ENCODE results near the gene HIPK2.
"Not testable (repeated sequence)": the region's sequence is repeated elsewhere in the genome, so short reads cannot be mapped to it uniquely, and the experiment has no call there.

The HIPK2 gene

GRCh38 chr7:139671967-139672366 lies 105.8 kb downstream of the HIPK2 start:
- no peak for DNase-seq (ENCODE audit: low read depth)

DNA sequence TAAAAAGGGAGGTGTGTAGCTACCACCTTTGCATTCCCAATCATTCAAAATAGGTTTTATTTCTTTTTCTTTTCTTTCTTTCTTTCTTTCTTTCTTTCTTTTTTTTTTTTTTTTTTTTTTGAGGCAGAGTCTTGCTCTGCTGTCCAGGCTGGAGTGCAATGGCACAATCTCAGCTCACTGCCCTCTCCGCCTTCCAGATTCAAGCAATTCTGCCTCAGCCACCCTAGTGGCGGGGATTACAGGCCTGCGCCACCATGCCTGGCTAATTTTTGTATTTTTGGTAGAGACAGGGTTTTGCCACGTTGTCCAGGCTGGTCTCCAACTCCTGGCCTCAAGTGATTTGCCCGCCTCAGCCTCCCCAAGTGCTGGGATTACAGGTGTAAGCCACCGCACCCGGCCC lies 107.1 kb downstream of the HIPK2 start:
- not testable (repeated sequence) for DNase-seq (ENCODE audit: low read depth)

DNA sequence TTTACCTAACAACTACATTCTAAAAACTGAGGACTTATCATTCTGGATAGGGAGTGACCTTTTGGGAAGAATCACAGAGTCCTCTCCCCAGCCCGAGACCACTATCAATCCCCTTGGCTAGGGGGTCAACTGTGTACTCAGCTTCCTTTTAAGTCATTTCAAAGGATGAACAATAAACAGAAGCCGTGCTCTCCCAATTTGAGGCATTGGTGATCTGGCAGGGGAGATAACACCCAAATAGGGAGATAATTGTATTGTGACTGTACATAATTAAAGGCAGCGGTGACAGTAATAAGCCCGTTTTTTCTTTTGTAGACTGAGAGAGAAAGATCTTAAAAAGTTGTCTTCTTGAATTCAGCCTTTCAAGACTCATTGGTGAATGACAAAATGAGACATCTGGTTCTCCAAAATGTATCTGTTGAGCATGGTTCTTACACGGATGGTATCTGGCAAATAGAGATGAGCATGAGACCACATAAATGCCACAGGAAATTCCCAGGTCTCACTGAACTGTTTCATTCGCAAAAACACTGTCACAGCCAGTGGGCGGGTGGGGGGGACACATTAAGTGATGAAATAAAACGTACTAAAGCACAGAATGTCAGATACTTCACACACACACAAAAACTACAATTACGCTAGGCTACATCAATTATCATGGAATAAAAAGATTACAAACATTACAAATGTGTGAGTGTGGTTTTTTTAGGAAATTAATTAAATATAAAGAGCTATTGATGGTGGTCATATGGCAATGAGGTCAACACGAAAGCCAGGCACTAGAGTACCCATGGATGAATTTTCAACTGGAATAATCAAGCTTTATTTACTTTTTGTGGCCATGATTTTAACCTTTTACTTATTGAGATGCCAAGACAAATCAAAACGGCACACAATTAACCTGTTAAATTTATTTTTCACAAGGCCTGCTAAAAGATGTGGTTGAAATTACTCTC lies 108.4 kb downstream of the HIPK2 start:
- DNase-seq (ENCODE audit: low read depth), result no peak

- DNase-seq (ENCODE audit: low read depth), result no peak
Observed at GRCh38 chr7:139667377-139667776, 110.4 kb downstream of the HIPK2 start.

DNA sequence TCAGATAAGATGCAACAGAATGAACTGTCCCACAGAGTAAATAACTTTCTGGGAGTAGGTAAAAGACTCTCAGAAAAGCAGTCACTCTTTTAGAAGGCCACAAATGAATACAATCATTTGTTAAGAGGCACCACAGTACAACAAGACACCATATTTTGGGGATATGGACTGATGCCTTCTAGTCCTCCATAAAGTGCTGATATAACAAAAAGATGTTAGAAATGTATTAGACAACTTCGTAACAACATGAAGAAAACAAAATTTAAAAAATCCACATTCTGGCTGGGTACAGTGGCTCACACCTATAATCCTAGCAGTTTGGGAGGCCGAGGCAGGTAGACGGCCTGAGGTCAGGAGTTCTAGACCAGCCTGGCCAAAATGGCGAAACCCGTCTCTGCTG lies 111.3 kb downstream of the HIPK2 start:
- no peak for DNase-seq (ENCODE audit: low read depth)

GRCh38 chr7:139664434-139664833 lies 113.4 kb downstream of the HIPK2 start:
- DNase-seq (ENCODE audit: low read depth), result no peak

- no peak for DNase-seq (ENCODE audit: low read depth)
Observed at GRCh38 chr7:139663608-139664177, 114.1 kb downstream of the HIPK2 start.

GRCh38 chr7:139661903-139662302 lies 115.9 kb downstream of the HIPK2 start:
- DNase-seq (ENCODE audit: low read depth), result no peak

DNA sequence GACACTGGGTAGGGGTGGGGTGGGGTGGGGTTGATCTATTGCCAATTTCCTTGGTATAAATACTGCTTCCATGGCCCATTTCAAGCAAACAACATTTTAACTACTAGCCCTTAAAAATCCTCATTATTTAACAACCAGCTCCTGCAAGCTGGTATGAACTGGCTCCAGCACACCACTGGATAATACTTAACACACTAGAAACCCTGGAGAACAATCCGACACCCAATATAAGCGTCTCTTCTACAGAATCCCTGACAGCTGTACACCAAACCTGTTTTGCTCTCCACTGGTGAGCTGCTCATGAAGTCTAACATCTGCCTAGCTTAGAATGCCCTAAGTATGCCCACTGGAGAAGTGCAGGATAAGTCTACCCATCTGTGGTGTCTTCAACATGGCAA lies 116.8 kb downstream of the HIPK2 start:
- DNase-seq (ENCODE audit: low read depth), result no peak

DNA sequence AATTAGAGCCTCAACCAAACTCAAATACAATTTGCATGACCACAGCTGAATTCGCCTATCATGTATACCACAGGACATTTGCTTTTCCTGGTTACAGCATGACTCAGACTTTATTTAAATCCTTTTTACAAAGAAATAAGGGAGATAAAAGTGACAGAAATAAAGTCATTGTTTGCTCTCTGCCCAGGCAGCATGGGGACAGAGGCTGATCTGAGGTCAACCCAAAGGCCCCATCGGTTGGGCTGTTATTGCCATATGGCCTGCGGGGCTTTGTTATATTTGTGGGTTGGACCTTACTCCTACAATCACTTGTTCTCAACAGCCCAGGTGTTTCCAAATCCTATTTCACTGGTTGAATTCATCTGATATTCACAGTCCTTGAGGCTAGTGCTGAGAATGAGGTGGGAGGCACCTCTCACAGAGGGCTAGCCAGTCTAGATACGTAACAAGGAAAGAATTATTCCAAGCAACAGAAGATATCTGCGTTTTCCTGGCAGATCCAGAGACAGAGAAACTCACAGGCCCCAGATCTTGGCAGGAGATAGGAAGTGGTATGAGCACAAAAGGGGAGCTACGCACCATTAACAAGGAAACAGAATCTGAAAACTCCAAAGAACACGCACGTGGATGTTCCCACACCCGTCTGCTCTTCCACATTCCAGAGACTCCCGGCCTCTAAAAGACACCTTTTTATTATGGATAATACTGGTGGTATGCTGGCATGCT lies 117.3 kb downstream of the HIPK2 start:
- DNase-seq (ENCODE audit: low read depth), result no peak

GRCh38 chr7:139659922-139660316 lies 117.9 kb downstream of the HIPK2 start:
- no peak for DNase-seq (ENCODE audit: low read depth)

GRCh38 chr7:139658908-139659675 lies 118.7 kb downstream of the HIPK2 start:
- DNase-seq (ENCODE audit: low read depth), result no peak

DNA sequence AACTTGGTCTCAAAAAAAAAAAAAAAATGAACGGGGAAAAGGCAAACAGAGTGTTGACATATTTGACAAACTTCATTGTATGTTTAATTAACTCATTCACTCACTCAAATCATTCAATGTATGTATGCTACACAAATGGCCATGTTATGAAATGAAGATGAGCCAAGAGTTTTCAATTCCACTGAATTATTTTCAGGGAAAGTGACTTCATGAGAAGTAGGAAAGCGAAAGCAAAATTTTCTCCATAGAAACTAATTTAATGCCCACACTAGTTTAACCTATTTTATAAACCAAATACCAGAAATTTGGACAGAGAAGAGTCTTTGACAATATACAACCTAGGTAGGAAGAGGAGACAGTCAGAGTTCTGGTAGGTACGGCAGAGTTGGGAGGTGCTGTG lies 119.5 kb downstream of the HIPK2 start:
- DNase-seq (ENCODE audit: low read depth), result no peak

DNA sequence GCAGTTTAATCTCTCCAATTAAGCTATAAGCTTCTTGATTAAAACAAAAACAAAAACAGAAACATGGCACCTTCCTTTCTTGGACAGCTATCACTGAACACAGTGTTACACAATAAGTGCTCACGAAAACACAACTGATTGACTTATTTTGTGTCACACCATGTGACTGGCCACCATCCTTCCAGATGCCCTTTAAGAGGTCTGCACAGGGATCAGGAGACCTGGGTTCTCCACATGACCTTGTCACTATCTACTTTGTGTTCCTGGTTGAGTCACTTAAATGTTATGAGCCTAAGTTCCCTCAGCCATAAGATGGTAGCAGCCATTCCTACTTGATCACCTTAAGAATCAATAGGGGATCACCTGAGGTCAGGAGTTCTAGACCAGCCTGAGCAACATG lies 120.1 kb downstream of the HIPK2 start:
- no peak for DNase-seq (ENCODE audit: low read depth)

GRCh38 chr7:139656387-139656786 lies 121.4 kb downstream of the HIPK2 start:
- DNase-seq (ENCODE audit: low read depth), result no peak

DNA sequence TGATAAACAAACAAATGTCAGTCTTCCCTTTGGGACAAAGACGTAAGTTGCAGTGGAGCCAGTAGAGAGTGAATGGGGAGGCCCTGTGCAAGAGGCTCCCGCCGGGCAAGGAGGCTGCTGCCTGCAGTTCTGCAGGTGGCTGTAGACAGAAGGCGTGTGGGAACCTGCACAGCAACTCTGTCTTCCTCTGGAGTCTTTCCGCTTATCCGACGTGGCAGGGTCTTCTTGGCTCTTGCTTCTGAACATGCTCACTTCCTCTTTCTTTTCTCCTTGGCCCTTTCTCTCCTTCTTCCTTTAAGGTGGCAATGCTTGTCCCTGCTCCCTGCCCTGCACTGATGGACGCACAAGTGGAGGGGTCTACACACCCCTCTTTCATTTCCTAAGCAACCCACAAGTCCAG lies 122.5 kb downstream of the HIPK2 start:
- DNase-seq (ENCODE audit: low read depth), result no peak

DNA sequence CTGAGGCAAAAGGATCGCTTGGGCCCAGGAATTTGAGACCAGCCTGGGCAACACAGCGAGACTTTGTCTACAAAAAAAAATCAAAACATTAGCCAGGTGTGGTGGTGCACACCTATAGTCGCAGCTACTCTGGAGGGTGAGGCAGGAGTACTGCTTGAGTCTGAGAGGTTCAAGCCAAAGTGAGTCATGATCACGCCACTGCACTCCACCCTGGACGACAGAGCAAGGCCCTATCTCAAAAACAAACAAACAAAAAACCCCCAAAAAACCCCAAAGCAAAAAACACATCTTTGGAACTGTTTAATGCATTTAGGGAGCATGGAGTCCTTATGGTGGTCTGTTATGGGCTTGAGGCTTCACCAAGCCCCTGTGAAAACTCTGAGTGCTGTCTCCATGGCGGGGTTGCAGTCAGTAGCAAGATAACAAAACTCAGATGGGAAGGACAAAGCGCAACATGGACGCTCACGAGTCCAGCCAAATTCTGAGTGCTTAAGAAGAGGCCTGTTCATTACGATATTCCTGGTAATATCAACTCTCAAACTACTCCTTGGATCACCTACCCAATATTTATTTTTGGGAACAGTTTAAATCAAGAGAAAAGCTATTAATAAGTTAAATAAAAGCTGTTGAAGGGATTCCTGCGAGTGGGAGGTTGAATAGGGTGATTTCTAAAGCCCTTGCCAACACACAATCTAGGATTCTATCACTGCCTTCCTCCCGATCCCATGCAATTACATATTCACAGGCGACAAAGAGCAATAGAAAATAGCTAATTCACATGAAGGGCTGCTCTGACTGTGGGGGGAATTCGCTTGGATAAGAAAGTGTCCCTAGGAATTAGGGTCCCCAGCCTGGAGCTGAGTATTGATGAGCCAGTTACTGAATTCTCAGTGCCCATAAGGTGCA lies 123.3 kb downstream of the HIPK2 start:
- no peak for DNase-seq (ENCODE audit: low read depth)

GRCh38 chr7:139651914-139652313 lies 125.9 kb downstream of the HIPK2 start:
- DNase-seq (ENCODE audit: low read depth), result no peak

DNA sequence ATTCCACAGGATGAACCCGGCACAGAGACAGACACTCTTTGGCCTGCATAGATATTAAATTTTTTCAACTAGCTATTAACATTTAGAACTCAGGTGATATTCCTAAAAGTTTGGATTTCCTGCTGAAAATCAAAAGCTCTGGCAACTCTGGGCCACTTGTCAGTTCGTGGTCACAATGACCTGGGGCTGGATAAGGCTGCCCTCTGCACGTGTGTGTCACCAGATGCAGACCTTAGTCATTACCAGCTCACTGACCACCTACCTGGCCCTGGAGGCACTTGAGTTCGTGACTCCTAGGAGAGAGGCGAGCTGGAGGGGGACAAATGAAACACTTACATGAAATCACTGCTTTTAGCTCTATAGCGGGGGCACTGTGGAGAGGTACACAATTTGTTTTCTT lies 126.5 kb downstream of the HIPK2 start:
- DNase-seq (ENCODE audit: low read depth), result no peak

- no peak for DNase-seq (ENCODE audit: low read depth)
Observed at GRCh38 chr7:139650429-139651100, 127.2 kb downstream of the HIPK2 start.
